GM19193 (cell line): Measurements from ENCODE around the gene ADAM8.

Experiments
- POLR2A ChIP-seq: IDR thresholded peaks from 4 replicates; pipeline ENCODE4 v1.6.1; 2011; ENCODE audit not compliant: insufficient read depth, insufficient read length; ENCODE audit errors: extremely low read depth

ADAM8 gene

GRCh38 chr10:133277277-133277992 is 767 bp upstream of the ADAM8 start:
- TF ChIP-seq POLR2A = no peak

GRCh38 chr10:133276100-133276434 is 601 bp downstream of the ADAM8 start:
- no peak for TF ChIP-seq POLR2A

DNA sequence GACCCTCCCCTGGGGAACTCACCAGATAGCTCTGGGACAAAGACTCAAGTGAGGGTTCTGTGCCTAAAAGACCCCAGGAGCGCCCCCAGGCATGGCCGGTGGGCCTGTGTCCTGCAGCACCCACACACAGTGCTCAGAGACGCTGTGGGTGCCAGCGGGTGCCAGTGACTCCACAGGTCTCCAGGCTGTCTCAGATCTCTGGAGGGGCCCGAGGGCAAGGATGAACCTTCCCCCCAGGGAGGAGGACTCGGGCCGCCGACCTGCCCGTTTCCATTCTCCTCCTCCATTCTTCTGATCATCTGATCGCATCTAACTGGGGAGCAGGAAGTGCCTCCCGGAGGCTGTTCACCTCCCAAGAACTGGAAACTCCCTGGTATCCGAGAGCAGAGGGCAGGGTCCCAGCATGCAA is 980 bp downstream of the ADAM8 start:
- TF ChIP-seq POLR2A = peak; percentile 54

- peak; percentile 41 for TF ChIP-seq POLR2A
Observed at GRCh38 chr10:133274751-133275683, 1.7 kb downstream of the ADAM8 start.

DNA sequence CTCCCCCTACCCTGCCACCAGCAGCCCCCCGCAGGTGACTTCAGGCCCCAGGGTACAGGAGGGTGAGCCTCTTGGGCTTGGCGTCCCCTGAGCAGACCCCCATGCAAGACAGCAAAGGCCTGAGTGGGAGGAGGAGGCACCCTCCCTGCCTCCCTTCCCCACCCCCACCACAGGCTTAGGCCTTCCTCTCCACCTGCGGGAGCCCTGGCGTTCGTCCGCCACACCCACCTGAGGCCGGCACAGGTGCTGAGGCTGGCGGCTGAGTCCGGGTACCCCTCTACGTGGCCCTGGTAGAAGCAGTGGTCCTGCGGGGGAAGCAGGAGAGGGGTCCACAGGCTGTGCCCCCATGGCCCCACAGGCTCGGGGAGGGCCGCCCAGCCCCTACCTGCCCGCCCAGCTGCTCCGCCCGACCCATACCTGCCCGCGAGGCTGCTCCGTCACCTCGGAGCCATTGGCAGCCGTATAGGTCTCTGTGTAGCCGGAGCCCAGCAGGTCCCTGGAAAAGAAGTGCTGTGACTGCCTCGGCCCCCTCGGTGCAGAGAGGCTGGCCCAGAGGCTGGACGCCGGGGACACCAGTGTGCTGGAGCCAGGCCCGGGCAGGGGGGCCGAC is 3.0 kb downstream of the ADAM8 start:
- no peak for TF ChIP-seq POLR2A

DNA sequence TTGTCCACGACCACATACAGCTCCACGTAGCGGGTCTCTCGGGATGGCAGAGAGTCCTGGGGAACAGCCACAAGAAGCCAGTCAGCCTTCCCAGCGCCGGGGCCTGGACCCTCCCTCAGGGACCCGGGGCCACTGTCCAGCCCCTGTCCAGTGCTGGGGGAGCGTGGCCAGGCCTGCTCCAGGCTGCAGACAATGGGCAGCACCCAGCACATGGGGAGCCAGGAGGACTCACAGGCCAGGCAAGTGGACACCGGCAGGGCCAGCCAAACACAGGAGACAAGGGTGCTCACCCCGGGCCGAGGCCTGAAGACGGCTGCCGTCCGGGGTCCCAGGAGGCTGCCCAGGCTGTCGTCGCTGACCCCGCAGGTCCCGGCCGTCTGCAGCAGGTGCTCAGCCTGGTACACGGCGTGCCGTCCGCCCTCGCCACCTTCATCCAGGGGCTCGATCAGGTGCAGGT is 3.7 kb downstream of the ADAM8 start:
- no peak for TF ChIP-seq POLR2A

- no peak for TF ChIP-seq POLR2A
Observed at GRCh38 chr10:133272301-133272963, 4.2 kb downstream of the ADAM8 start.

GRCh38 chr10:133271521-133272300 is 5.0 kb downstream of the ADAM8 start:
- TF ChIP-seq POLR2A = no peak

- TF ChIP-seq POLR2A = no peak
Observed at GRCh38 chr10:133270773-133271297, 5.8 kb downstream of the ADAM8 start.

GRCh38 chr10:133270204-133270603 is 6.5 kb downstream of the ADAM8 start:
- no peak for TF ChIP-seq POLR2A

- TF ChIP-seq POLR2A = no peak
Observed at GRCh38 chr10:133269367-133269766, 7.3 kb downstream of the ADAM8 start.

- no peak for TF ChIP-seq POLR2A
Observed at GRCh38 chr10:133268532-133268931, 8.1 kb downstream of the ADAM8 start.

DNA sequence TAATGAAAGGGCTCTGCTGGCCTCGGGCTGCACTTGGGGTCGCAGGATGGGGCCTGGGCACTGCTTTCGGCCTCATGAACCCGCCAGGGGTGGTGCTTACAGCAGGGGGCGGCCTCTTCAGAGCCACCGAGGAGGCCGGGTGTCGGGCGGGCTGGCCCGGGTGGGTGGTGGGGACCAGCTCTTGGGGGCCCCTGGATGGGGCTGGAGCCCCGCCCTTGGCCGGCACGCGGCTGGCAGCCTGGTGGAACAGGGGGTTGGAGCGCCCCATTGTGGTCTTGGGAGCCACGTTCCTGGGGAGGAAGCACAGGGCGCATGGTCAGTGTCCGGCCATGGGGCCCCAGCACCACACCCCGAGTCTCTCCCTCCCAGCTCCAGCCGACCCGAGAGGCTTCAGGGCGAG is 8.8 kb downstream of the ADAM8 start:
- TF ChIP-seq POLR2A = no peak

GRCh38 chr10:133267293-133267692 is 9.4 kb downstream of the ADAM8 start:
- no peak for TF ChIP-seq POLR2A

DNA sequence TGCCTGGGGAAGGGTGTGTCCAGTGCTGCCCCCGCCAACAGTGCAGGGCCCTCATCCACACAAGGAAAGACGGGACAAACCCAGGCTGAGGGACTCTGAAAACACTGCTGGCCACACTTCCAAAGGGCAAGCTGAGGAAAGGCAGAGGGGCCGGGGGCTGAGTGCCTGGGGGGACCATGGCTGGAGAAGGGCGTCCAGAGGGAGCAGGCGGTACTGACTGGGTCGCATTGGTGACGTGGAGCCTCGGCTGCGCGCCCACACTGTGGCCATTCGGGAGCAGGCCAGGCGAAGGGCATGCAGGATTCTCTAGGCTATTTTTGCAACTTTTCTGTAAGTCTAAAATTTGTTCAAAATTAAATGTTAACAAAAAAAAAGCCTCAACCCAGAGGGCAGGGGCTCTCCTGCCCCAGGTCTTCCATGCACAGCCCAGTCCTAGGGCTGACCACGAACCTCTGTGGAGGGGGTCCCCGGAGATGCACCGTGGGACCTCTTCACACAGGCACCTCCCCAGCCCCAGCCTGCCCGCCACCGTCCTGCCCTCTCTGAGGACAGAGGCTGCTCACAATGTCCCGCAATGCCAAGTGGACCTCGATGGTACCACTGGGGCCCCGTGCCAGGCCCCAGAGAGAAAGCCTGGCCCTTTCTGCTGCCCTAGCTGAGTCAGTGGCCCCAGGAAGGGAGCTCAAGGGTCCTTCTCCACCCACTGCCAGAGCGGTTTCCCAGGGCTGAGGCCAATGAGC is 10.4 kb downstream of the ADAM8 start:
- no peak for TF ChIP-seq POLR2A
